Glomerular visceral epithelial cell (primary cell): ENCODE data around the gene FAM107B.
A peak's percentile ranks its signal among the peaks of the same experiment; 100 is the strongest.
"Not testable (repeated sequence)": the region's sequence is repeated elsewhere in the genome, so short reads cannot be mapped to it uniquely, and the experiment has no call there.

Source experiments
- DNase-seq: peaks from one replicate; pipeline ENCODE4 v3.0.0-alpha.2; 2016; ENCODE audit errors: extremely low spot score

The FAM107B gene

GRCh38 chr10:14692344-14693076 is 82.2 kb downstream of the FAM107B start:
- DNase-seq, result no peak

GRCh38 chr10:14691359-14691758 is 83.3 kb downstream of the FAM107B start:
- DNase-seq, result no peak

DNA sequence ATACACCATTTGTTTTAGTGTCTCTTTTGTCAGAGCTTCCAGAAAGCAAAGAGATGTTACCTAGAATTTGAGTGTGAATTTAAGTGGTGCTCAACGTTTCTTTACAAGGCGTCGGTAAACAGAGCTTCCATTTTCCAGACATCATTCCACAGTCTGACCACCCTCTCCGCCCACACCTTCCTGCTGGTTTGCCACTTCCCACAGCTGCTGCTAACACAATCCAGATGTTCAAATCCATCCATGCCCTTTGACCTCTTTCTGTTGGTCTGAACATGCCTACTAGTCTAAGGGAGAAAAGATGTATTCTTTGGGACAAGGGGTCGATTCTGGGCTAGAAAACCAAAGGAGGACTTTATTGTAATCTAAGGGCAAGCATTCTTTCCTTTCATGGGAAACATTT is 86.1 kb downstream of the FAM107B start:
- DNase-seq, result no peak

GRCh38 chr10:14688189-14688588 is 86.5 kb downstream of the FAM107B start:
- DNase-seq, result not testable (repeated sequence)

DNA sequence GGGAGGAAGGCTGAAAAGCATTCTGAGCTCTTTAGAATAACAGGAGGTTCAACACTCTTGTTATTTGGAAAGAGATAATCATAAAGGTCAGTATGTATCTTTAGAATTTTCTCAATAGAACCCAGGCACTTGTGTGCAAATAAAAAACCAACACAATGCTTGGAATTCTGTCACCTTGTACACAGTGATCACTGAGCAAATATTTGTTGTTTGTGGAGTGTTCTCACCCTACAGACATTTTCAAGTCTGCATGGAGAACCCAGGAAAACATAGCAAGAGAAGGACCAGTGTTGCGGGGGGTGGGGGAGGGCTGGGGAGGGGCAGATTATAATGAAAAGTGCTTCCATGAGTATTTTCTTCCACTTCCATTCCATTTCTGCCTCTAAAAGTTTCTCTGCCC is 87.4 kb downstream of the FAM107B start:
- no peak for DNase-seq

DNA sequence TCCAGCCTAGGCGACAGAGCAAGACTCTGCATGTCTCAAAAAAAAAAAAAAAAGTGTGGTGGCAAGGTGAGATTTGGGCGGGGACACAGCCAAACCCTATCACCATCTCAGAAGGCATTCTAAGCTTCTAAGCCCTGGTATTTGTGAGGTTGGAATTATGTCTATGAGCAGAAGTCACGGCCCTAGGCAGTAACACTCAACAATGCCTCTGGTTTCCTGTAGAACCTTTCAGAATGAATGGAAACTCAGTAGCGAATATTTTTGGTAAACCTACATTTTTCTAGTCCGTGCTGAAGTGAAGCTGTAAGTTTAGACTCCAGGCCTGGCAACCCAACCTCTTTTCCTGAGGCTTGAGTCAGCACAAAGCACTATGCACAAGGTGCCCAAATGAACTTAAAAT is 88.3 kb downstream of the FAM107B start:
- DNase-seq, result no peak

DNA sequence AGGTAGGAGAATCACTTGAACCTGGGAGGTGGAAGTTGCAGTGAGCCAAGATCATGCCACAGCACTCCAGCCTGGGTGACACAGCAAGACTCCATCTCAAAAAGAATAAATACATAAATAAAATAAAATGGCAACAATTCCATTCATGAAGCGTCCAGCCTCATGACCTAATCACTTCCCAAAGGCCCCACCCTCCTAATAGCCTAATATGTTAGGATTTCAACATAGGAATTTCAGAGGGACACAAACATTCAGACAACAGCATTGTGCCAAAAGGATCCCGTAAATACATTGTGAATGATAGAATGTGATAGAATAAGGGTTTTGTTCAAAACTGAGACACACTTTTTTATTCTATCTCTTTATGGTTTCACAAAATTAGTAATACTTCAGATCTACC is 90.3 kb downstream of the FAM107B start:
- DNase-seq, result no peak

DNA sequence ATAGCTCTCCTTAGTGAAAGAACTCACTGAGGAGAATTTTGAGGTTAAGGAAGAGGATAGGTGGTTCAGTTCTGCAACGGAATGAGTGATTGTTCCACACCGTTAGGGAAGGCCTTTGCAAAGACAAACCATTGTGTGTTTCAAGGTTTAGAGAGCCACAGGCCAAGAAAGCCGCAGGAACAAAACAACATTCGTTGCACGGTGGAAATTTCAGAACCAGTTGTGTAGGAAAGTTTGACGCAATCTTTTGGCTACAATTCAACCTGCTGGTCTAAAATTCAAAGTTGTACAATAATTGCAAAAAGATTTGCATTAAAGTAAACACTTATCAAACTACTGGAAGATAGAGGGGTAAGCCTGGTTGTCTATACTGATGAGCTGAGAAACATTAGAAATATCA is 91.4 kb downstream of the FAM107B start:
- no peak for DNase-seq

- no peak for DNase-seq
These were observed 92.9 kb downstream of the FAM107B start for GRCh38 chr10:14681802-14682201.

GRCh38 chr10:14681305-14681704 is 93.4 kb downstream of the FAM107B start:
- no peak for DNase-seq

GRCh38 chr10:14678637-14679036 is 96.1 kb downstream of the FAM107B start:
- no peak for DNase-seq

DNA sequence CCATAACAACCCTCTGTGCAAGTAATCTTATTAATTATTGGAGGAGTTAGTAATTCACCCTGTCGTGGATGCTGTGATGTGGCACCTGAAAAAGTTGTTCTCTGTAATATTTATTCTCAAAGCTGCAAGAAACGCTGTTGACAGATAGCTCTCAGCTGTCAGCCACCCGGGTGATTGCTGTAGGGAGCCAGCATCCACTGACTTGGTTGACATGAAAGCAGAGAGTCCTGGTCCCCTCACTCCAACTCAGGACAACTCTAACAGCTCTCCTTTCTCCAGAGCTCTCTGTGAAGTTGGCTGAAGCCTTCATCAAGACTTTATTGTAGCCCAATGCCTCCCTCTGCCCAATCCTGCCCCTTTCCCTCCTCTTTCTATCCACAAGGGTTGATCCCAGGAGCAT is 98.0 kb downstream of the FAM107B start:
- DNase-seq, result no peak

DNA sequence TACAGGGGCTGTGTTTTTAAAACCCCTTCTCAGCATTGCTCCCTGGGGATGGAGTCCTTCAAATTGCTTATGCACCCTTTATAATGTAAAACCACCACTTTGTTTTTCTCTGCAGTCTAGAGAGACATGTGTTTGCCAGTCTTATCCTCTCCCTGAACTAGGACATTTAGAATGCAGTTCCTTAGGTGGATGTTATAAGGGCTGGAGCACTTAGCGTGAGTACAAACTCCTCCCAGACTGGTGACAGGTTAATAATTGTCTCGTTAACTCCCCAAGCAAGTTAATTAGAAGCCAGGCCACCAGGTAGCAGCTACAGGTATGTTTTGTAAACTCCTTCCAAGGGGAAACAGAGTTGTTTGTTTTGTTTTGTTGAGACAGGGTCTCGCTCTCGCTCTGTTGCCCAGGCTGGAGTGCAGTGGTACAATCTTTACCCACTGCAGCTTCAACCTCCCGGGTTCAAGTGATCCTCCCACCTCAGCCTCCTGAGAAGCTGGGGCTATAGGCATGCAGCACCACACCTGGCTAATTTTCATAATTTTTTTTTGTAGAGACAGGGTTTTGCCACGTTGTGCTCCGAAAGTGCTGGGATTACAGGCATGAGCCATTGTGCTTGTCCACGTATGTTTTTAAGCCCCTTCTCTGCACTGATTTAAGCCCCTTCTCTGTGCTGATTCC is 100.2 kb downstream of the FAM107B start:
- DNase-seq, result no peak

DNA sequence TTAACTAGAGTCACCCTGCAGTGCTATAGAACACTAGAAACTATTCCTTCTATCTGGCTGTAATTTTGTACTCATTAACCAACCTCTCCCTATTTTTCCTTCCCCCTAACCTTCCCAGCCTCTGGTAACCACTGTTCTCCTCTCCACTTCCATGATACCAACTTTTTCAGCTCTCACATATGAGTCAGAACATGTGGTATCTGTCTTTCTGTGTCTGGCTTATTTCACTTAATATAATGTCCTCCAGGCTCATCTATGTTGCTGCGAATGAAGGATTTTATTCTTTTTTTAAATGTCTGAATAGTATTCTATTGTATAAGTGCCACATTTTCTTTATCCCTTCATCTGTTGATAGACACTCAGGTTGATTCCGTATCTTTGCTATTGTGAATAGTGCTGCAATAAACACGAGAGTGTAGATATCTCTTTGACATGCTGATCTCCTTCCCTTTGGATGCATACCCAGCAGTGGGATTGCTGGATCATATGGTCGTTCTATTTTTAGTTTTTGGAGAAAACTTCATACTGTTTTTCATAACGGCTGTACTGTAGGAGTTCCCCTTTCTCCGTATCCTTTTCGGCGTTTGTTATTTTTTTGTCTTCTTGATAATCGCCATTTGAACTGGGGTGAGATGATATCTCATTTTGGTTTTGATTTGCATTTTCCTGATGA is 101.4 kb downstream of the FAM107B start:
- peak; percentile 34 for DNase-seq

- DNase-seq, result no peak
These were observed 103.3 kb downstream of the FAM107B start for GRCh38 chr10:14671386-14671831.

GRCh38 chr10:14670551-14671240 is 104.0 kb downstream of the FAM107B start:
- DNase-seq, result no peak

DNA sequence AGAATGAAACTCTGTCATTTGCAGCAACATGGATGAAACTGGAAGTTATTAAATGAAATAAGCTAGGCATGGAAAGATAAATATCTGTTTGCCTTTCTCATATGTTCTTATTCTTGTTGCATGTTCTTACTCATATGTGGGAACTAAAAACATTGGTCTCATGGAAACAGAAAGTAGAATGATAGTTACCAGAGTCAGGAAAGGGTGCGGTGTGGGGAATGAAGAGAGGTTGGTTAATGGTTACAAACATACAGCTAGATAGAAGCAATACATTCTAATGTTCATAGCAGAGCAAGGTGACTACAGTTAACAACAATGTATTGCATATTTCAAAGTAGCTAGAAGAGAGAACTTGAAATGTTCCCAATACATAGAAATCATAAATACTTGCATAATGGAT is 105.1 kb downstream of the FAM107B start:
- no peak for DNase-seq

GRCh38 chr10:14667781-14668180 is 106.9 kb downstream of the FAM107B start:
- no peak for DNase-seq

DNA sequence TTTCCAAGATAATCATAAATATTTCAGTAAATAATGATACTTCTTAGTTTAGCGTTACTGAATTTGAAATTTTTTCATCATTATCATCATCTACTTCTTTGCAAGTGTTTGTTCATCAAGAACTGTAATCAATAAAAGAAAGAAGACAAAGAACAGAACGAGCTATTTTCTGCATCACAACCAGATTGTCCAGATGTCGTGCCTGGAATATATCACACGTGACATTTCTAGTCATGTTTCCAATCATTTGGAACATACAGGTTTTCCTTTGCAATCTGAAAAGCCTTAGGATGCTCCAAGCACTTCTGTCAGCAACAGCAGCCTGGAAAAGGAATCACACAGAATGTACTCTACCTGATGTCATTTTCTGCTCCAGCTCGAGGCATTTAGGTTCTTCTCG is 107.4 kb downstream of the FAM107B start:
- DNase-seq, result no peak

DNA sequence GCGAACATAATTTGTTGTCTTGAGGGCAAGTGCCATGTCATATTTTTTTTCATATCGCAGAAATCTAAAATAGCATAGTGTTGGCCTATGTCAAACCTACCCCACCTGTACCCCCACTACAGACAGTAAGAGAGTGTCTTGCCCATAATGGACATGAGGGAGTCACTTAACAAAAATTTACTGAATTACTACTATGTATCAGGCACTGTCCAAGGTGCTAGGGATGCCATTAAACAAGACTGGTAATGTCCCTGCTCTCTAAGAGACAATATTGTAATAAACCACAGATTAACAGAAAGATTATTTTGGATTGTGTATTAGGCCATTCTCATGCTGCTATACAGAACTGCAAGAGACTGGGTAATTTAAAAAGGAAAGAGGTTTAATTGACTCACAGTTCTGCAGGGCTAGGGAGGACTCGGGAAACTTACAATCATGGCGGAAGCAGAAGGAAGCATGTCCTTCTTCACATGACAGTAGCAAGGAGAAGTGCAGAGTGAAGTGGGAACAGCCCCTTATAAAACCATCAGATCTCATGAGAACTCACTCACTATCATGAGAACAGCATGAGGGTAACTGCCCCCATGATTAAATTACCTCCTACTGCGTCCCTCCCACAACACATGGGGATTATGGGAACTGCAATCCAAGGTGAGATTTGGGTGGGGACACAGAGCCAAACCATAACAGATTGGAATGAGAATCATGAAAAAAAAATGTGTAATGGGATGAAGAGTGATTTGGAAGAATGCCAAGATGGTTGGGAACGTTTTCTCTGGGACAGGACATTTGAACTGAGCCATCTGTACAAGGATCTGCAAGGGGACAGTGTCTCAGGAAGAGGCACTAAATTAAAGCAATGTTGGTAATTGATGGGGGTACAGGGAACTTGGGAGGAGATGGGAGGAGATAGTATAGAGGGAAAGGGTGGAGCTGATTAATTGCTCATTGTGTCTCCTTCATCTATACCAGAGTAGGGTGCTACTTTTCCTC is 108.5 kb downstream of the FAM107B start:
- DNase-seq, result no peak

DNA sequence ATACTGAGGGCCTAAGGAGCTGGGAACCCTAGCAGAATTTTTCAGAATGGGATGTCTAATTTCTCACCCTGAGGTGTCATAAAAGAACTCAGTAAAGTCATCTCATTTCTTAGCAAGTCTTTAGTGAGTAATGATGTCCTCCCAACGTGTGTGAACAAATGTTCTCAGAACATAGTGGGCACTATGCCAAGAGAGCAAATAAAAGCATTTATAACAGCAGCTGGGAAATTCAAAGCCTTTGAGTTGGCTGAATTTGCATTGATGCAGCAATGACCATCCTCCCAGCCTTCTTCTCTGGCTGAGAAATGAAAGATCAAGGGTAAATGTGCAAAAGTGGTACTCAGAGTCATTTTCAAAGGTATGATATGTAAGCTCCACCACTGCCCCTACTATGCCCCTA is 109.4 kb downstream of the FAM107B start:
- DNase-seq, result no peak
